Measurements from ENCODE around the gene C2orf69.

Gene C2orf69

GRCh38 chr2:199972088-199972626 is 61.1 kb downstream of the C2orf69 start:
- no peak for DNase-seq

GRCh38 chr2:199973703-199974102 is 62.6 kb downstream of the C2orf69 start:
- no peak for DNase-seq

- no peak for DNase-seq
Observed at GRCh38 chr2:199975273-199975895, 64.3 kb downstream of the C2orf69 start.

Measured in SIG-M5 (cell line).